GM18519 (cell line): Measurements from ENCODE around the gene NEGR1.
A peak's percentile ranks its signal among the peaks of the same experiment; 100 is the strongest.

Source experiments
- ATAC-seq: cut with Tn5 transposase; IDR thresholded peaks from one replicate; pipeline ENCODE4 v1.9.1; 2021; ENCODE audit warnings: mild to moderate bottlenecking, moderate library complexity; ENCODE audit not compliant: unreplicated experiment, low FRiP score

NEGR1 gene

DNA sequence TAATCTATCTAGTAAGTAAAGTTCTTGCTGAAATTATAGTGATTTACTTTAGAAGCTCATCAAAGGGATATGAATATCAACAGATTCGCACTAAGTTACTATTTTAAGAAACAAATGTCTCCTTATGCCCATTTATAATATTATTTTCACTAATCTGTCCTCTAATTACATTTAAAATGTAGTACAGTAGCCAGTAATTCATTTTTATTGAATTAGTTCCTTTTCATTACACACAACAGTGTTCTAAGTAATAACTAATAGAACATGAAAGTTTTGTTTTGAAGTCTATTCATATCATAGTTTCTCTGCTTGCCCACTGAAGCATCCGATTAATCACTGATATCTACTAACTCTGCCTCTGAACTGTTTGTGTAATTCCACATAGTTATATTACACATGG is 225.8 kb downstream of the NEGR1 start:
- no peak for ATAC-seq

DNA sequence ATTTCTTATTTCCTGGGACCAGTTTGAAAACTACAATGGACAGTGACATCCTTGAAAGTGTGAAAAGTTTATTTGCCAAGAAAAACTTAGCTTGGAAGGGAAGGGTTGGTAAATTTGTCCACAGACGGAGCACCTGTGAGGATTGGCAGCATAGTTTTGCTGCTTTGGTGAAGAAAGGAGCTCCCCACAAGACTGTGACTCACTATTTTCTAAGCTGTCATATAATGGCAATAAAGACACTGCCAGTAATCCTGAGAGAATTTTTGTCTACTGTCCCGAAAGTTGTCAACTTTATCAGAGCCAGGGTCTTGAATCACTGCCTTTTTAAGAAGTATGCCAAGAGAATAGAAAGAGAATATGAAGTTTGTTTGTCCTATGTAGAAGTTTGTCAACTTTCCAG is 230.8 kb downstream of the NEGR1 start:
- no peak for ATAC-seq

DNA sequence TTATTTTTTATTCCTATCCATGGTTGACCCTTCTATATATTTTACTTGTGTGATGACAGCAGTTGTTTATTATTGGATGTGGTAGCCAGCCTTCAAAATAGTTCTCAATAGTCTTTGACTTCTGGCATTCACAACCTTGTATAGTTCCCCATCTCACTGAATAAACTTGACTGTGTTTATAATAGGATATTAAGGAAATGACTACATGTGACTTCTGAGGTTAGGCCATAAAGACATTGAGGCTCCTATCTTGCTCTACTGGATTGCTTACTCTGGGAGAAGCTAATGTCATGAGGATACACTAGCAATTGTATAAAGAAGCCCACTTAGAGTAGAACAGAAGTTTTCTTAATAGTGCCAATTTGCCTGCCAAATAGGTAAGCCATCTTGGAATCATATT is 231.8 kb downstream of the NEGR1 start:
- ATAC-seq: no peak

DNA sequence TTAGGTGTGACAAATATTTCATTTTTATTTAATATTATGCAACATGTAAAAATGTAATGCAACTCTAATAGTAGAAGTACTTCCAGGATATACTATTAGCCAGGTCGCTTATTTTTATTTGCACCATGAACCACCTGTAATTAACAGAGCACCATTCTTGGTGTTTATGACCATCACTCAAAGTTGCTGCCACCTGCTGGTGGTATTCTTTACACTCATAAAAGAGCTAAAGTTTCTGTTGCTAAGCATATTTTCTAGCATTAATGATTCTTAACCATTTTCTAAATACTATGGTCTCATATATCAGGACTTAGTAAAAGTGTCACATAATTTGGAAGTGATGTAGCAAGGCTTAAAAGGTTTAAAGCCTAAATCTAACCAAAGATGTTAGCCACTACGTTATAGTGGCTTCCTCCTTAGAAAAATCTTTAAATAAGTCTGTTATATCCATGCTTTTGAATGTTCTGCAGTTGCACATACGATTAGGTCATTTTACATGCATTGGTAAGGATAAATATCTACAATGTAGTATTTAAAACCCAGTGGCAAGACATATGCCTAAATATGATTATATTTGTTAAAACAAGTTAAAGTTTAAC is 244.5 kb downstream of the NEGR1 start:
- ATAC-seq: peak; percentile 73

DNA sequence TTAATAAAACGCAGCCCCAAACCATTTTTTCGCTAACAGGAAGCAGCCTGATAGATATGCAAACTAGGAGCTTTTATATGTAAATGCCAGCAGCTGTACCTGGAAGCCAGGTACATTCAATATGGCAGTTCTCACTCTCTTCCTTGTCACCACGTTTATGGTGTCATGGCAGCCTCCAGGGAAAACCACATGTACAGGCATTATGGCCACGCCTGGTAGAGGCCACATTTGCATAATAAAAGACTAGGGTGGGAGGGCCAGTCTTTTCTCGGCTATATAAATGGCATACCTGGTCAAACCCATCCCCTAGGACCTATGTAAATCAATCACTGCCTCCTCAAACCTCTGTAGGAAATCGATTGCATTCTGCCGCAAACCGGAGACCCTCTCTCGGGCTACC is 247.5 kb downstream of the NEGR1 start:
- ATAC-seq: no peak

DNA sequence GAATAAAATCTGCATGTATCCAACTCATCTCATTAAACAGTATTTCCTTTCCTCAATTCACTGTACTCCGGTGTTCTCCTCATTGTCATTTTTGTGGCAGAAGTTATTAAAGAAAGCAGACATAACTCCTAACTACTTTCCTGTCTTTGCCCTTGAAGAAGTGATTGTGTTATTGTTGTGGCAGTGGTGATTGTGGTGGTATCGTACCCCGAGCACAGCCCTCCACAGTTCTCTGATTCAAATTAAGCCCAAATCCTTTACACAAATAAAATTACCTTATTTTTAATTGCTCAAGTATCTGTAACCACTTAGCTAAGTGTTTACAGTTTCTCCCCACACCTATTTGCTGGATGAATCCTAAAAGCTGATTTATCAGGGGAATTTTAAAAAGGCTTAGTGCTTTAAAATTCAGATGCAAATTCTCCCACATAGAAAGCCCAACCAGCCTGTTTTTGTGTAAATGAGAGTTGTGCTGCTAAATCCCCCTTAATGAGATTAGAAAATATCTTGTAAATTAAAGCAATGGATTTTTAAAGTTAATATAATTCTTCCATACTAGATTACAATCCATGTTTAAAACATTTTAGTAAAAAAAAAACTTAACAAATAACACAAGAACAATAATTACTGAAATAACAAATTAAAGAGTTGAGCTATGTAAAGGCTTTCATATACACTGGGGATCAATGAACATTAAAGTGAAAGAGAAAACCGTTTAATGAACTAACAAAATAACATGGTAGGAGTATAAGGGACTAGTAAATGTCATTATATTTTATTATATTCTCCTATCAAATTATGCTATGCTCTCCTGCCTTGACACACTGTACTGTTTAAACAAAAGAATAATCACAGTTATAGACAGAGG is 259.0 kb downstream of the NEGR1 start:
- no peak for ATAC-seq

DNA sequence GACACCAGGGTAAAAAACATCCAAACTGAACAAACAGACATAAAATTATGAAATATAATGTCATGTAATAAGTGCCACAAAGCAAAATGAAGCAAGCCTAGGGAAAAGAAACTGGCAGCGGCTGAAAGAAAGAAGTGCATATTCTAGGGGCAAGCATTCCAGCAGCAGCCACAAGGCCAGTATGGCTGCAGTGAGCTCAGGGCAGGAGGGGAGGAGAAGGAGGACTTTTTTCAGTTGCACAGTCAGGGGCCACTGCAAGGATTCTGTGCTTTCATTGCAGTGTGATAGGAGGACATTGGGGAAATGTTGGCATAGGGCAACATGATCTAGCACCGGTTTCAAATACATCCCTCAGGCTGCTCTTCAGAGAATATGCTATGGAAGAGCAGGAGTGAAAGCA is 263.8 kb downstream of the NEGR1 start:
- ATAC-seq: no peak

DNA sequence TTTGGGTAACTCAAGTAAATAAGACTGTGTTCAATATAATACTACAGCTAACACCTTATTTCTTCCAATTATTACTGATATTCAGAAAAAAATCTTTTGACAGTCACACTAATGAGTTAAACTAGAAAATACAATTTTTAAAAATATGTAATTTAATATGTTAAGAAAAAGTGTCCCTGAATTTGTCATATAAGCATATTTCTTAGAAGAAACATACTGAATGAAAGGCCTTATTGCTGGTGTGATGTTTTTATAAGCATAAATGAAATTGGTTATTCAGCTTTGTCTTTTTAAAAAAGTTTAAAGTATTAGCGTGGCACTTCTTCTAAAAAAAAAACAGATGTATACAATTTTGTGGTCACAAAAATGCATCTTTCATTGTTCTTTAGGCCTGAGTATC is 267.3 kb downstream of the NEGR1 start:
- no peak for ATAC-seq

DNA sequence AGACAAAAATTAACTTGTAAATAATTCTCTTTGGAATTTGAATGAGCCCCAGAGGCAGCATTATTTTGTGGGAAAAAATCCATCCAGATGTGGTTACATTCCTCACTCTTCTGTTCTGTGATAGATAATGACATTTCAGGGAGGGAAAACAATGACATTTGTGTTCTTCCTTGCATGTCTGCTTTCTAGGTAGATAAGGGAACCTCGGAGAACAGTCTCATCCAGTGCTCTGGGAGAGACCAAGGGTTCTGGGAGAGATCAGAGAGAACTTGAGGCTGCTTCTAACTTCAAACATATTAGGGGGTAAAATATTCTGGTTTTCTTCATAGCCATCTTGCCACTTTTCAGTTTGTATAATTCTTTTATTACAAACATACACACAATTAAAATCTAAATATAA is 269.2 kb downstream of the NEGR1 start:
- no peak for ATAC-seq

DNA sequence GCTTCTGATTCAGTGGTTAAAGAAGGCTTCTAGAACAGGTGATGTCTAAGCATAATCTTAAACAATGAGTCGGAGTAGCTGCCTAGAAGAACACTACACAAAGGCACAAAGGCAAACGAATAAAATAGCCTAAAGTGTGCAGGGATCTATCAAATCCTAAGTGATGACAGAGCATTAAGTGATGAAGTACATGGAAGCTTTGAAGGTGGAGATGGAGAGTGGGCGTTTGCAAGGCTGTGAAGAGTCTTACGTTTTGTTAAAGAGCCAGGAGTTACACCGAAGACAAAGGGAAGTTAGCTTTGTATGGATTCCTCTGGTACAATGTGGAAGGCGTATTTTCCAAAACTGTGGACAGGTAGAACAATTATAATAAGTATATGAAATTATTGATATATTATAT is 270.6 kb downstream of the NEGR1 start:
- ATAC-seq: no peak

DNA sequence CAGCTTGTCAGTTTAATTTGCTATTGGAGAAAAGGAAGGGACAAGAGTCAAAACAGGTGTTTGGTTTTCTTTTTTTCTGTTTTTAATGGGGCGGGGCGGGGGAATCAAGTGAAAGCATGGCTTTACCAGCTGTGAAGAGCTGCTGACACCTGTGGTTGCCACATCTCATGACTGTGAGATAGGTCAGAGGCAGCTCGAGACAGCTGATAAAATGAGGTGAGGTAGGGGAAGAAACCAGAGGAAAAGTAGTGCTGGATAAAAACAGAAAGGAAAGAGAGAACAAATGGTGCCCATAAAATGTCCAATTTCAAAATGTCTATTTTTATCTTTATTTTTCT is 272.3 kb downstream of the NEGR1 start:
- no peak for ATAC-seq

DNA sequence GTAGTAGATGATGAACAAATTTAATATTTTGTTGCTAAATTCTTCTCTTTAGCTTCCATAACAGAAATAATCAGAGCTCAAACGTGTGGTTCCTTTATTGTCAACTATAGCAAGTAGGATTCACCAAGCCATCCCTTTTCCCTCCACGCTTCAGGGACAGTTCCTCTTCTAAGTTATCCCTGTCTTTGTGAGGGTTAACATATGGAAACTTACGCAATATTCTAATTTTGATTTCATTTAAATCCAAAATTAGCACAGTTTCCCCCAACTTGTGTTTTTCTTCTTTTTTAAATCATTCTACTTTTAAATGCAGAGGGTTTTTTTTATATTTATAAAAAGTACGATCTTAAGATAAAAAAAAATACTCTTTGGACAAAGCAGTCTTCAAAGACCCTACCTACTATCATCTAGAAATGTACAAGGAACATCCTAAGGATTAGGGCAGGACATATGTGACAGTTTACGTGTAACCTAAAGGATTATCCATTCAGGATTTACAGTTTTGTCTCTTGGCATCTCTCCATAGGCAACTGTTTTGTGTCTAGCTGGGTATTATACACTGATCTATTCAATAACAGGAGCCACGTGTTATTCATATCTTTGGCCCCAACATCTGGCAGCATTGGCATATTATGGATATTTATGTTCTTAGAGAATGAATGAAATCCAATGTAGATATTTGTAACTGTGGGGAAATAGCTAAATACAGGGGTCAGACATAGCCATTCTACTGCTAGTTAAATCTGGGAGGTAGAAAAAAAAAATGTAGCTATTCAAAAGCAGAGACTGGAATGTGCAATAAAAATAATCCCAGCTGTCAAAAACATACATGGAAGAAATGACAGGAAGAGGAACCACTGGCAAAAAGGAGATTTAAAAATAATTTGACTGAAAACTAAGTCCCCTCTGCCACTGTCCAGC is 272.9 kb downstream of the NEGR1 start:
- no peak for ATAC-seq

DNA sequence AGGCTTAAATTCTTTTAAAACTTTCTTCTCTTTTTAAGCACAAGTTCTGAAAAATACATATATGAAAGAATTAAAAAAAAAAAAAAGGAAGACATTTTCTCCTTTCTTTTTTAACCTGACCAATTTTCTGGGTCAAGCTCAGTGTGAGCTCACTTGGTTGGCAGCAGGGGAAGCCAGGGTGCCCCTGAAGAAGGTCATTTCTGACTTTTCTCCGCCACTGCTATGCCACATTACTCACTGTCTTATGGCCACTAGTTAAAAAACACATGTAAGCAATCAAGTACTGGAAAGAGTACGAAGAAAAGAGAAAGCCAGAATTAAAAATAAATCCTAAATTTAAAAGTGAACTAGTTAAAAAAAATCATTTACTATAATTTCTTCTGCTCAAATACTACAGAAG is 275.0 kb downstream of the NEGR1 start:
- no peak for ATAC-seq

DNA sequence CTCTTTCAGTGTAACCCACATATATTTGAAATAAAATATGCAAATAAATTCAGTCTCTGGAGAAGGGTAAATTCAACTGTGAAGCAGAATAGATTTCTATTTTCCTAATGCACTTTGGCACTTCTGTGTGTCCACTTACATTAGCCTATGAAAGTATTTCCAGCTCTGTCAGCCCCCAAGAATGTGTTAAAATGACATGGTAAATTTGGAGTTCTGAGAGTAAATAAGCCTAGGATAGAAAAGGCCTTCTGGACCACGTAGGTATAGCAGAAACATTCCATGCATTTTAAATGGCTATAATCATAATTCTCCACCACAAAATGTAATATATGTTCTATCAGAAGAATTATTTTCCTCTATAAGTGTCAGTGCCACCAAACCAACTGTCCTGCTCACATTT is 276.2 kb downstream of the NEGR1 start:
- no peak for ATAC-seq

DNA sequence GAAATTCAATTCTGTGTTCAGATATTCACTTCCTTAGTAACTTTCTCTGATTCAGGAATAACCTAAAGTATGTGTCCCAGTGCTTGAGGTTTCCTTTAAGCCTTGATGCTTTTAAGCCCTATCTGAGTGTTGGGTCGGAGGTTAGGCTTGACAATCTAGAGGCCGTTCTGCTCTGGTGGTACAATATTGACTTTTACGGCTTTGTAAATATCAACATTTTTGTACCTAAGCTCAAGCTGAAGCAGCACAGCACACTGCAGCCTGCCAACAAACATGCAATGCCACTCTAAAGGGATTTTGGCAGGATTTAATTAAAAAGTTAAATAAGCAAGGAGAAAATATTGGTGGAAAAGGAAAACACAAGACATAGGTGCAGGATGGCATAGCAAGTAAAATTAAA is 279.2 kb downstream of the NEGR1 start:
- ATAC-seq: no peak

DNA sequence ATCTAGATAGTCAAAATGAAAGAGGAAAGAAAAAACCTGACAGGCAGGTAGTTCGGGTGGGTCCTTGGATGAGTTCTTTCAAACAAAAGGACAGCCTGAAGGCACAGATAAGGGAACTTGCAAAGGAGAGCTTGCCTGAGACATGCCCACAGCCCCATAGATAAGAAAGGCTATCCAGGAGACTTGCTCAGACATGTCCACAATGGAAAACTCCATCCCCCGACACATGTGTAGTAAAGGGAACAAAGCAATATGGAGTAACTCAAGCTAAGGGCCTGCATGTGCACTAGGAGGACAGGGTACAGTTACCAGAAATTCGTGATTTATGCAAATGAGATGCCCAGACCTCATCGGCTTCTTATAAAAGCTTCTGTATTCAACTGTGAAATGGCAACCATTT is 281.5 kb downstream of the NEGR1 start:
- ATAC-seq: no peak

DNA sequence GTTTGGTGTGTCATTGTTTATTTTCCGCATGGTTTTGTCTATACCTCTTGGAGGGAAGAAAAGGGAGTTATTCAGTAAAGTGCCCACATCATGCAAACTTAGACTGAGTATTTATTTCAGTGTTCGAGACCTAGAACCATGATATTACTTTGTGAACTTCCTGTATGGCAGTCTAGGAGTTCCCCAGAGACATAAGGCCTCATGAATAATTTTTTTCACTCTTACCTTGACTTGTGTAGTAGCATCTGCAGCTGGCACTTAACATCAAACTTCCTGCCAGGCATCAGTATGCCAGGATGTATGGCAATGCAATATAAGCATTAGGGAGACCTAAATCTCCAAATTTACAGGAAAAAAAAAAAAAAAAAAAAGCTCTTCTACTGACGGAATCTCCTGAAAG is 287.7 kb downstream of the NEGR1 start:
- ATAC-seq: no peak

DNA sequence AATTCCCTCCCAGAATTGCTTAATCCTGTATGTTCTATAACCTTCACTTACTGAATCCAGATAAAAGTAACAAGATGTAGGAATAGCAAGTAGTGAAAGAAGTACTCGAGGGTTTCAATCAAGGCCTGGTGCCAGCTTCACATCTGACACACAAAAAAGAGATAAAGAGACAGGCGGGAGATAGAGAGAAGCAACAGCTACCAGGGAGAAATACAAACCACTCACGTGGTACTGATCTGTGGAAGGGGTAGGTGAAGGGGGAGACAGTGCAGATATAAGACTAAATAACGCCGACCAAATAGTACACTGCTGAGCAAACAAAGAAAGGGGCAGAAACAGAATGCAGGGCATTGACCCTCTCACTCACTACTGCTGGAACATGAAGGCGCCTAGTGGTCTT is 295.2 kb downstream of the NEGR1 start:
- ATAC-seq: no peak

DNA sequence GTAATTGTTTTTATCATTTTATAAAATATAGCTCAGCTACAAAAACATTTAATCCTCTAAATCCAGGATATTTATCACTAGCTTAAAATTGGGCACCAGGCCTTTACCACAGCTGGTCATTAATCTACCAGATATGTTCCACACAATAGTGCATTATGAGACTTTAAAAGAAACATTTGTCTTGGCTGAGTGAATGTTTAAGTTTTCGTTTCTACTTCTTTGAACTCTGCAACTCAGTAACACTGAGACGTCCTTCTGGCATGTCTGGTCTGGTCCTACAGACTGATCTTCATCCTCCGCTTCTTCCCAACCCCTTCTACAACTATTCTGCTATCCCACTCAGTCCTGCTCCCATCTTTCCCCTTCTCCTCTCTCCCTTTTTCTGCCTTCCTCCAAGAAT is 296.2 kb downstream of the NEGR1 start:
- no peak for ATAC-seq

DNA sequence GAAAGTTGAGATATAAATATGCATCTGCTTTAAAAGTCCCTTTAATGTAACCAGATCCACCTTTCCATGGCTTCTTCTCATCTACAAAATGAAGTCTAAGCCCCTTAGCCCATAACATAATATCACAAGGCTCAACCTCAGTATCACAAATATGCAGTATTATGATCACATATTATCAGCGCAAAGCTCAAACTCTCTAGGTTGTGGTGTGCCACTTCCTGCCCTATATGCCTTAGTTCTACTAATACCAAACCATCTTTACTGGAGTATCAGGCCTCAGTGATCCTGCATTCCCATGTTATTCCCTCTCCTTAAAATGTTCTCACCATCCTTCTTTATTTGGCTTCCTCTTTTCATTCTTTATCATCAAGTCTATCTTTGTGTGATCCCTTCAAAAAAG is 301.8 kb downstream of the NEGR1 start:
- ATAC-seq: no peak

DNA sequence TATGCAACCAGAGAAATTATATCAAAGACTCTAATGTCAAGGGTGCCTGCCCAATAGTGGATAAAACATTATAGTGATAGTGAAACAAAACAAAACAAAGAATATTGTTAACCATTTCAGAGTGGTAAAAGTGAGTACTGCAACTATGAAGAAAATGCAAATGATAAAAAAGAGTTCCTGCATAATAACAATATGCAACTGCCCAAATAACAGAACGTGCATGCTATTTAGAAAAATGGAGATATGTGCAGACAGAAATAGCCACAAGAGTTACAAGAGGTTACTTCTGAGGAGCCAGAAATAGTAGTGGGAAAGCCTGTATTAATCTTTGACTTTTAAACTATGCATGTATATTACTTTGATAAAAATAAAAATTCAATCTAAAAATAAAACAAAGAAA is 302.5 kb downstream of the NEGR1 start:
- no peak for ATAC-seq
